Colonic mucosa (tissue), 4 donors: ENCODE data around the gene AMN1. TPM values are rescaled to one million over a fixed set of nuclear protein-coding genes. Genes with fewer than 3 reads are reported as not detected.
"Not testable (repeated sequence)": the region's sequence is repeated elsewhere in the genome, so short reads cannot be mapped to it uniquely, and the experiment has no call there.

Experiments
- DNase-seq: peaks from one replicate; pipeline ENCODE4 v3.0.0-alpha.2; 2020
- H3K27ac ChIP-seq: fragments of 200-600 bp; one replicate; pipeline ENCODE4 v1.8.0; 2021
- H3K27me3 ChIP-seq: fragments of 200-600 bp; one replicate; pipeline ENCODE4 v1.8.0; 2021
- H3K36me3 ChIP-seq: fragments of 200-600 bp; one replicate; pipeline ENCODE4 v1.8.0; 2021
- H3K4me1 ChIP-seq: fragments of 200-600 bp; one replicate; pipeline ENCODE4 v1.8.0; 2021; ENCODE audit warnings: mild to moderate bottlenecking
- H3K4me3 ChIP-seq: fragments of 200-600 bp; one replicate; pipeline ENCODE4 v1.8.0; 2021
- H3K9ac ChIP-seq, 2 donors: one replicate each; pipeline ENCODE4 v1.7.0; 2013; ENCODE audit warnings: control low read depth in 2 of 2, low read depth in 2 of 2, low read length in 2 of 2
- H3K9me3 ChIP-seq: fragments of 200-600 bp; one replicate; pipeline ENCODE4 v1.8.0; 2021
- CTCF ChIP-seq: fragments of 200-600 bp; IDR thresholded peaks from one replicate; pipeline ENCODE4 v1.8.0; 2022; ENCODE audit warnings: antibody characterized with exemption, mild to moderate bottlenecking
- intact Hi-C: fragments of 100-400 bp; cut with DNase I; formaldehyde crosslinking; loops from one replicate; pipeline ENCODE4 v1.14.1; 2022
- total RNA-seq, 2 donors: library from RNA; stranded (reverse); fragmentation: NEBNext Ultra II Directional in 1 of 2; extraction: Animal tissue kit (Norgen Biotek cat#: 25700) in 1 of 2; gene quantifications; one replicate each; pipeline ENCODE4 v1.2.1, GENCODE V29; 2021
- donor health status: healthy.
- donor health status: DM: no; HTN: no; CAD: no.
- donor health status: DM: no; HTN: no; CAD: no.

AMN1 gene
- total RNA-seq, 2 donors from 2014 or later = 4.4 to 4.8 TPM

- H3K27ac ChIP-seq = no peak overlapping the region
- no peaks in the 10 kb centered on the region for H3K9me3 ChIP-seq
- TF ChIP-seq CTCF = no peak
- H3K36me3 ChIP-seq = no peaks in the 10 kb centered on the region
- H3K9ac ChIP-seq = no peak overlapping the region
- H3K4me1 ChIP-seq = no peaks in the 10 kb centered on the region
- H3K4me3 ChIP-seq = no peak overlapping the region
- DNase-seq = no peak
- no peaks in the 10 kb centered on the region for H3K27me3 ChIP-seq
- intact Hi-C loops = no loop called here
Measured at GRCh38 chr12:31740628-31741027, 11.8 kb upstream of the AMN1 start.

- DNase-seq = no peak
- TF ChIP-seq CTCF = no peak
- Histone ChIP-seq H3K4me1 (no peaks in the 10 kb centered on the region), H3K27ac (no peak overlapping the region), H3K36me3 (no peaks in the 10 kb centered on the region), H3K4me3 (no peak overlapping the region), H3K27me3 (no peaks in the 10 kb centered on the region), H3K9me3 (no peaks in the 10 kb centered on the region), H3K9ac (no peak overlapping the region)
- intact Hi-C loops = no loop called here
Measured at GRCh38 chr12:31737763-31738162, 8.9 kb upstream of the AMN1 start.

- Histone ChIP-seq H3K4me3 (no peak overlapping the region), H3K4me1 (no peaks in the 10 kb centered on the region), H3K27me3 (no peaks in the 10 kb centered on the region), H3K9me3 (no peaks in the 10 kb centered on the region), H3K9ac (no peak overlapping the region), H3K36me3 (no peaks in the 10 kb centered on the region), H3K27ac (no peak overlapping the region)
- no peak for TF ChIP-seq CTCF
- DNase-seq = no peak
- intact Hi-C loops = no loop called here
Measured at GRCh38 chr12:31737345-31737744, 8.5 kb upstream of the AMN1 start.

GRCh38 chr12:31736472-31736871 lies 7.7 kb upstream of the AMN1 start:
- Histone ChIP-seq H3K9ac (no peak overlapping the region), H3K9me3 (no peaks in the 10 kb centered on the region), H3K27me3 (no peaks in the 10 kb centered on the region), H3K4me1 (peaks cover 4% of the 10 kb centered on the region), H3K27ac (no peak overlapping the region), H3K4me3 (no peak overlapping the region), H3K36me3 (no peaks in the 10 kb centered on the region)
- intact Hi-C loops = no loop called here
- no peak for DNase-seq
- TF ChIP-seq CTCF = no peak

- H3K4me1 ChIP-seq, H3K4me3 ChIP-seq, H3K36me3 ChIP-seq, H3K9ac ChIP-seq, H3K27me3 ChIP-seq, H3K9me3 ChIP-seq, DNase-seq, intact Hi-C loops: not testable (repeated sequence)
- H3K27ac ChIP-seq = peak overlapping the region; percentile 42
Measured at GRCh38 chr12:31733549-31734432, 5.0 kb upstream of the AMN1 start.

- Histone ChIP-seq H3K27me3 (no peaks in the 10 kb centered on the region), H3K4me3 (no peak overlapping the region), H3K4me1 (peaks cover 4% of the 10 kb centered on the region), H3K9me3 (no peaks in the 10 kb centered on the region), H3K27ac (peak overlapping the region; percentile 45), H3K36me3 (no peaks in the 10 kb centered on the region), H3K9ac (no peak overlapping the region)
- DNase-seq = no peak
- intact Hi-C loops = no loop called here
- no peak for TF ChIP-seq CTCF
Measured at GRCh38 chr12:31732926-31733548, 4.2 kb upstream of the AMN1 start.

- H3K9me3 ChIP-seq, H3K4me1 ChIP-seq, H3K4me3 ChIP-seq, DNase-seq, H3K9ac ChIP-seq, H3K36me3 ChIP-seq, H3K27me3 ChIP-seq, intact Hi-C loops: not testable (repeated sequence)
- peak overlapping the region; percentile 45 for H3K27ac ChIP-seq
Measured at GRCh38 chr12:31731203-31731602, 2.4 kb upstream of the AMN1 start.
